Measurements from ENCODE around the gene ZXDC. TPM values are rescaled to one million over a fixed set of nuclear protein-coding genes. Genes with fewer than 3 reads are reported as not detected.

Gene ZXDC
- polyA plus RNA-seq, 1 donor, result 35.9 TPM

DNA sequence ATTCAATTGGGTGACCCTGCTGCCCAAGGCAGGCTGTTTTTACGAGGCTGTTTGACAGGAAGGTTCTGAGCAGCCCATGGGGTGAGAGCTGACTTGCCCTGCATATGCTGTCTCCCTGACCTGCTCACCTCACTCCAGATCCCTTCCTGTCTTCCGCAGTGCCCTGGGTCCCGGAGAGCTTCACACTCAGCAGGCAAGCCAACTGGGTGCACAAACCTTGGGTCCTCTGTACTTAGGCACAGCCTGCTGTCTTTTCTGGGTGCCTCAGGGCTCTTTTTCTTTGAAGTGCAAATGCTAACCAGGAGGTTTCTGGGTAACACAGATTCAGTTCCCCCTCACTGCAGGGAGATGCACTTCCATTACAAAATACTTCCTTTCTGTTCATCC, 32.8 kb downstream of the ZXDC start:
- no CpG with 5 or more reads among the region's 3 CpGs for WGBS (ENCODE audit: insufficient coverage, low lambda C conversion rate)
- no peaks in the 10 kb centered on the region for H3K27me3 ChIP-seq (ENCODE audit: control insufficient read depth, insufficient read depth, low read length)
- H3K4me3 ChIP-seq (ENCODE audit: low read length), result no peak overlapping the region
- no peaks in the 10 kb centered on the region for H3K4me1 ChIP-seq (ENCODE audit: control insufficient read depth, insufficient read depth, low read length)
- no peaks in the 10 kb centered on the region for H3K9me3 ChIP-seq (ENCODE audit: control insufficient read depth, low read depth, low read length)
- H3K36me3 ChIP-seq (ENCODE audit: control insufficient read depth, insufficient read depth, low read length), result peaks cover 43% of the 10 kb centered on the region
- no peak for DNase-seq
- no peak overlapping the region for H3K27ac ChIP-seq (ENCODE audit: low read length)

DNA sequence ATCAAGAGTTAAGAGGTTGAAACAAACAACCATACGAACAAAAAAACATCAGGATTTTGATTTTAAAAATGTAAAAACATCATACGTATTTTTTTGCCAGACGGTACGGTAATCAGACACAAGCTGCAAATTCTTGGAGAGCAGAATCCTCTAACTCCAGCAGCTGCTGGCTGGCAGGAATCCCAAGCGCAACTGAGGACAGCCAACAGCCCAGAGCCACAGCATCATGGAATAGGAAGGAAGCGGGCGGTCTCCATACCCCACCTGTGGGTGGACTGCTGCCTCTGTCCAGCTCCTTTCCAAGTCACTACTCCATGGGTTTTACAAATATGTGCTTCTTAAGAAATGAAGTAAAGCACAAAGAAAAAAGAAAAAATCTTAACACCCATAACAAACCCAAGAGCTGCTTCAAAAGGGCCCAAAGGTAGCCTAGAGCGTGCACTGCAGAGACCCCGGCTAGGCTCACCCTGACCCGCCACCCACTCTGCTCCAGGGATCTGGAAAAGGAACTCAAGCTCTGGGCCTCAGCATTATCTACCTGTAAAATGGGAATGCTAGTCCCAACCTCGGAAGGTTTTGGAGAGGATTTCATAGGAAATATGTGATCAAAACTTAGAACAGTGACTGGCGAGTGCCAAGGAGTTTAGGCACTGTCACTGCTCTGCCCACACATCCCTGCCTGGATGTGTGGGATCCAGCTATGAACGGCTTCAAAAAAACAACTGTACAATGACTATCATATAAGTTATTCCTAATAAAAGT, 33.4 kb downstream of the ZXDC start:
- DNase-seq, result no peak
- Histone ChIP-seq H3K36me3 (ENCODE audit: control insufficient read depth, insufficient read depth, low read length) (peaks cover 47% of the 10 kb centered on the region), H3K9me3 (ENCODE audit: control insufficient read depth, low read depth, low read length) (no peaks in the 10 kb centered on the region), H3K27ac (ENCODE audit: low read length) (no peak overlapping the region), H3K4me1 (ENCODE audit: control insufficient read depth, insufficient read depth, low read length) (no peaks in the 10 kb centered on the region), H3K4me3 (ENCODE audit: low read length) (no peak overlapping the region), H3K27me3 (ENCODE audit: control insufficient read depth, insufficient read depth, low read length) (no peaks in the 10 kb centered on the region)
- 84% methylated on average over 3 of the region's 13 CpGs for WGBS (ENCODE audit: insufficient coverage, low lambda C conversion rate)

GRCh38 chr3:126441256-126441880, 34.3 kb downstream of the ZXDC start:
- H3K4me1 ChIP-seq (ENCODE audit: control insufficient read depth, insufficient read depth, low read length), result no peaks in the 10 kb centered on the region
- DNase-seq, result no peak
- no peak overlapping the region for H3K27ac ChIP-seq (ENCODE audit: low read length)
- H3K4me3 ChIP-seq (ENCODE audit: low read length), result no peak overlapping the region
- 100% methylated on average over 1 of the region's 20 CpGs for WGBS (ENCODE audit: insufficient coverage, low lambda C conversion rate)
- peaks cover 55% of the 10 kb centered on the region for H3K36me3 ChIP-seq (ENCODE audit: control insufficient read depth, insufficient read depth, low read length)
- no peaks in the 10 kb centered on the region for H3K27me3 ChIP-seq (ENCODE audit: control insufficient read depth, insufficient read depth, low read length)
- H3K9me3 ChIP-seq (ENCODE audit: control insufficient read depth, low read depth, low read length), result no peaks in the 10 kb centered on the region

DNA sequence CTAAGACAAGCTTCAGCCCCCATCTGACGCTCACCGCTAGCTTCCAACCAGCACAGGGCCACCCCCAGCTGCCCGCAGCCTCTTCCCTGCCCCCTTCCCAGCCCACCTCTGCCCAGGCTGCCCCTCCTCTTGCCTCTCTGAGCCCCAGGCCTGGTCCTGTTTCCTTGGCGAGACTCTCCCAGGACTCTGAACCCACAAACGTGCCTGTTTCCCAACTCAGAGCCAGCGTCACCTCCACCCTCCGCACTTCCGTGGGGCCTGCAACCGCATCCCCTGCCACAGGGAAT, 35.0 kb downstream of the ZXDC start:
- peaks cover 61% of the 10 kb centered on the region for H3K36me3 ChIP-seq (ENCODE audit: control insufficient read depth, insufficient read depth, low read length)
- no peaks in the 10 kb centered on the region for H3K4me1 ChIP-seq (ENCODE audit: control insufficient read depth, insufficient read depth, low read length)
- no peak for DNase-seq
- no peak overlapping the region for H3K4me3 ChIP-seq (ENCODE audit: low read length)
- WGBS (ENCODE audit: insufficient coverage, low lambda C conversion rate), result 94% methylated on average over 3 of the region's 9 CpGs
- H3K9me3 ChIP-seq (ENCODE audit: control insufficient read depth, low read depth, low read length), result no peaks in the 10 kb centered on the region
- no peak overlapping the region for H3K27ac ChIP-seq (ENCODE audit: low read length)
- no peaks in the 10 kb centered on the region for H3K27me3 ChIP-seq (ENCODE audit: control insufficient read depth, insufficient read depth, low read length)

- no peaks in the 10 kb centered on the region for H3K9me3 ChIP-seq (ENCODE audit: control insufficient read depth, low read depth, low read length)
- H3K4me3 ChIP-seq (ENCODE audit: low read length), result no peak overlapping the region
- 100% methylated on average over 2 of the region's 12 CpGs for WGBS (ENCODE audit: insufficient coverage, low lambda C conversion rate)
- DNase-seq, result no peak
- no peaks in the 10 kb centered on the region for H3K4me1 ChIP-seq (ENCODE audit: control insufficient read depth, insufficient read depth, low read length)
- peaks cover 65% of the 10 kb centered on the region for H3K36me3 ChIP-seq (ENCODE audit: control insufficient read depth, insufficient read depth, low read length)
- no peaks in the 10 kb centered on the region for H3K27me3 ChIP-seq (ENCODE audit: control insufficient read depth, insufficient read depth, low read length)
- no peak overlapping the region for H3K27ac ChIP-seq (ENCODE audit: low read length)
These were observed 35.6 kb downstream of the ZXDC start for GRCh38 chr3:126439968-126440708.

- H3K27ac ChIP-seq (ENCODE audit: low read length), result no peak overlapping the region
- DNase-seq, result no peak
- WGBS (ENCODE audit: insufficient coverage, low lambda C conversion rate), result no CpG with 5 or more reads among the region's 15 CpGs
- H3K27me3 ChIP-seq (ENCODE audit: control insufficient read depth, insufficient read depth, low read length), result no peaks in the 10 kb centered on the region
- no peak overlapping the region for H3K4me3 ChIP-seq (ENCODE audit: low read length)
- H3K4me1 ChIP-seq (ENCODE audit: control insufficient read depth, insufficient read depth, low read length), result no peaks in the 10 kb centered on the region
- H3K36me3 ChIP-seq (ENCODE audit: control insufficient read depth, insufficient read depth, low read length), result peaks cover 66% of the 10 kb centered on the region
- no peaks in the 10 kb centered on the region for H3K9me3 ChIP-seq (ENCODE audit: control insufficient read depth, low read depth, low read length)
These were observed 36.2 kb downstream of the ZXDC start for GRCh38 chr3:126439346-126439967.

GRCh38 chr3:126438746-126439145, 36.9 kb downstream of the ZXDC start:
- Histone ChIP-seq H3K4me3 (ENCODE audit: low read length) (no peak overlapping the region), H3K4me1 (ENCODE audit: control insufficient read depth, insufficient read depth, low read length) (no peaks in the 10 kb centered on the region), H3K27me3 (ENCODE audit: control insufficient read depth, insufficient read depth, low read length) (no peaks in the 10 kb centered on the region), H3K9me3 (ENCODE audit: control insufficient read depth, low read depth, low read length) (no peaks in the 10 kb centered on the region), H3K36me3 (ENCODE audit: control insufficient read depth, insufficient read depth, low read length) (peaks cover 66% of the 10 kb centered on the region), H3K27ac (ENCODE audit: low read length) (no peak overlapping the region)
- WGBS (ENCODE audit: insufficient coverage, low lambda C conversion rate), result 98% methylated on average over 5 of the region's 10 CpGs
- DNase-seq, result no peak

DNA sequence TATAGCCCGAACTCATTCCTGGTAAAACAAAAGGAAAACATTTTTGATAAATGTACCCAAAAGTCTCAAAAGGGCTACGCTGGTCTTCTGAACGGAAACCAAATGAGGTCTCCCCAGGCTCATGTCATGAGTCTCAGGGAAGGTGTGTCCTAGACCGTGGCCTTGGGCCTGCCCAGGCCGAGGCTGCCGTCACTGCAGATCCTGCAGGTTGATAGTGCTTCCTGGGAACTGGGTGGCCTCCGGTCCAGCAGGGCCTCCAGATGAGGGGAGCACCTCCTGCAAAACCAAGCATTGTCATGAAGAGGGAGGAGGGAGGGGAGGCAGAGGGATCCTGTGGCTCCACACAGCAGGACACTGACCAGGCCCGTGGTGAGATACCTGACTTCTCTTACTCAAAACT, 37.5 kb downstream of the ZXDC start:
- Histone ChIP-seq H3K27ac (ENCODE audit: low read length) (no peak overlapping the region), H3K27me3 (ENCODE audit: control insufficient read depth, insufficient read depth, low read length) (no peaks in the 10 kb centered on the region), H3K9me3 (ENCODE audit: control insufficient read depth, low read depth, low read length) (no peaks in the 10 kb centered on the region), H3K36me3 (ENCODE audit: control insufficient read depth, insufficient read depth, low read length) (peaks cover 65% of the 10 kb centered on the region), H3K4me3 (ENCODE audit: low read length) (no peak overlapping the region), H3K4me1 (ENCODE audit: control insufficient read depth, insufficient read depth, low read length) (no peaks in the 10 kb centered on the region)
- no peak for DNase-seq
- WGBS (ENCODE audit: insufficient coverage, low lambda C conversion rate), result no CpG with 5 or more reads among the region's 8 CpGs

GRCh38 chr3:126436826-126437717, 38.6 kb downstream of the ZXDC start:
- Histone ChIP-seq H3K9me3 (ENCODE audit: control insufficient read depth, low read depth, low read length) (no peaks in the 10 kb centered on the region), H3K27ac (ENCODE audit: low read length) (no peak overlapping the region), H3K4me3 (ENCODE audit: low read length) (no peak overlapping the region), H3K27me3 (ENCODE audit: control insufficient read depth, insufficient read depth, low read length) (no peaks in the 10 kb centered on the region), H3K36me3 (ENCODE audit: control insufficient read depth, insufficient read depth, low read length) (peaks cover 57% of the 10 kb centered on the region), H3K4me1 (ENCODE audit: control insufficient read depth, insufficient read depth, low read length) (no peaks in the 10 kb centered on the region)
- DNase-seq, result no peak
- 91% methylated on average over 4 of the region's 18 CpGs for WGBS (ENCODE audit: insufficient coverage, low lambda C conversion rate)
